Measurements from ENCODE around the gene CCDC158.
A peak's percentile ranks its signal among the peaks of the same experiment; 100 is the strongest.
"Not testable (repeated sequence)": the region's sequence is repeated elsewhere in the genome, so short reads cannot be mapped to it uniquely, and the experiment has no call there.

Gene CCDC158

GRCh38 chr4:76430519-76431388 lies 9.8 kb upstream of the CCDC158 start:
- no peak overlapping the region for H3K4me3 ChIP-seq (ENCODE audit: low read depth, low read length)
- TF ChIP-seq CTCF (IDR thresholded peaks at IDR 0.05; ENCODE audit: borderline replicate concordance, insufficient read depth, low read depth, low read length) = peak; percentile 40; the same call in 1 of the 2 replicates

- H3K4me3 ChIP-seq (ENCODE audit: low read depth, low read length) = no peak overlapping the region
- TF ChIP-seq CTCF (IDR thresholded peaks at IDR 0.05; ENCODE audit: borderline replicate concordance, insufficient read depth, low read depth, low read length) = no peak
Observed at GRCh38 chr4:76429636-76430035, 8.7 kb upstream of the CCDC158 start.

- H3K4me3 ChIP-seq (ENCODE audit: low read depth, low read length) = no peak overlapping the region
- TF ChIP-seq CTCF (IDR thresholded peaks at IDR 0.05; ENCODE audit: borderline replicate concordance, insufficient read depth, low read depth, low read length) = no peak
Observed at GRCh38 chr4:76426272-76426671, 5.3 kb upstream of the CCDC158 start.

GRCh38 chr4:76423159-76423558 lies 2.2 kb upstream of the CCDC158 start:
- H3K4me3 ChIP-seq (ENCODE audit: low read depth, low read length) = not testable (repeated sequence)

GRCh38 chr4:76420188-76420761 lies 666 bp downstream of the CCDC158 start:
- no peak for TF ChIP-seq CTCF (IDR thresholded peaks at IDR 0.05; ENCODE audit: borderline replicate concordance, insufficient read depth, low read depth, low read length)
- H3K4me3 ChIP-seq (ENCODE audit: low read depth, low read length) = no peak overlapping the region

GRCh38 chr4:76410636-76411035 lies 10.3 kb downstream of the CCDC158 start:
- H3K4me3 ChIP-seq (ENCODE audit: low read depth, low read length) = no peak overlapping the region
- TF ChIP-seq CTCF (IDR thresholded peaks at IDR 0.05; ENCODE audit: borderline replicate concordance, insufficient read depth, low read depth, low read length) = no peak

- TF ChIP-seq CTCF (IDR thresholded peaks at IDR 0.05; ENCODE audit: borderline replicate concordance, insufficient read depth, low read depth, low read length) = no peak
- H3K4me3 ChIP-seq (ENCODE audit: low read depth, low read length) = no peak overlapping the region
Observed at GRCh38 chr4:76407440-76408119, 13.4 kb downstream of the CCDC158 start.

Measured in GM12875 (cell line).